ENCODE results near the gene TYSND1.
"Not testable (repeated sequence)": the region's sequence is repeated elsewhere in the genome, so short reads cannot be mapped to it uniquely, and the experiment has no call there.

Gene TYSND1

DNA sequence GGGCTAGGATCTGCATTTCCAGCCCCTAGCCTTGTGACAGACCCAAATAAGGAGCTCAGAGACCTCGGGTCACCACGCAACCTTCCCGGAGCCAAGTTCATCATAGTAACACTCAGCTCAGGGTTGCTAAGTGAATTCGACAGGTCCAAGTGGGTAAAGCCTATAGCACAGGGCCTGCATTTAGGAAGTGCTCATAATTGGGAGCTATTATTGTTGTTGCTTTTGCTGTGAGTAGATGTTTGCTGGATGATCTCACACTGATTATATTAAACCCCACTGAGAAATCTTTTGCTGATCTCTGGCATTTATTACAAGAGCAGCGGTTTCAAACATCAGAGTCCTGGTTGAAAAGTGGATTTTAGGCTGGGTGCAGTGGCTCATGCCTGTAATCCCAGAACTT, 44.1 kb upstream of the TYSND1 start:
- H3K36me3 Mint-ChIP-seq (ENCODE audit: low read depth): no peaks in the 10 kb centered on the region

DNA sequence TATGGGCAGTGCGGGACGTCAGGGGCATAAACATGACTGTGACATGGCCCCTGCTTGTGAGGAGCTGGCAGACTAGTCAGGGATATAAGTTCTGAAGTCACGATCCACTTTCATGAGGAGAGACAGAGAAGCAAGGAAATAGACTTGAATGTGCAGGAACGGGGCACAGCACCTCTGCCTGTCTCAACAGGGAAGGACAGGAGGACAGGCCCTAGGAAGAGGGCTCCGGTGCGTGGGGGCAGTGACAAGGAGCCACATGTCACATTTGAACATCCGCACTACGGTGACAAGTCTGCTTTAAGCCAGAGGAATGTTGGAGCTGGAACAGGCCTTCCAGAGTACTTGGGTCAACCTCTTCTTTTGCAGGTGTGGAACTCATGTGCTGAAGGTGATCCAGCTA, 43.6 kb upstream of the TYSND1 start:
- TF ChIP-seq, protein P1, sequence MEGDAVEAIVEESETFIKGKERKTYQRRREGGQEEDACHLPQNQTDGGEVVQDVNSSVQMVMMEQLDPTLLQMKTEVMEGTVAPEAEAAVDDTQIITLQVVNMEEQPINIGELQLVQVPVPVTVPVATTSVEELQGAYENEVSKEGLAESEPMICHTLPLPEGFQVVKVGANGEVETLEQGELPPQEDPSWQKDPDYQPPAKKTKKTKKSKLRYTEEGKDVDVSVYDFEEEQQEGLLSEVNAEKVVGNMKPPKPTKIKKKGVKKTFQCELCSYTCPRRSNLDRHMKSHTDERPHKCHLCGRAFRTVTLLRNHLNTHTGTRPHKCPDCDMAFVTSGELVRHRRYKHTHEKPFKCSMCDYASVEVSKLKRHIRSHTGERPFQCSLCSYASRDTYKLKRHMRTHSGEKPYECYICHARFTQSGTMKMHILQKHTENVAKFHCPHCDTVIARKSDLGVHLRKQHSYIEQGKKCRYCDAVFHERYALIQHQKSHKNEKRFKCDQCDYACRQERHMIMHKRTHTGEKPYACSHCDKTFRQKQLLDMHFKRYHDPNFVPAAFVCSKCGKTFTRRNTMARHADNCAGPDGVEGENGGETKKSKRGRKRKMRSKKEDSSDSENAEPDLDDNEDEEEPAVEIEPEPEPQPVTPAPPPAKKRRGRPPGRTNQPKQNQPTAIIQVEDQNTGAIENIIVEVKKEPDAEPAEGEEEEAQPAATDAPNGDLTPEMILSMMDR (IDR thresholded peaks at IDR 0.05; ENCODE audit: unreplicated experiment in 3 of 3): no peak
- H3K4me3 Mint-ChIP-seq: no peak overlapping the region
- H3K27me3 Mint-ChIP-seq (ENCODE audit: low read depth): peaks cover 6% of the 10 kb centered on the region
- H3K36me3 Mint-ChIP-seq (ENCODE audit: low read depth): no peaks in the 10 kb centered on the region
- peaks cover 14% of the 10 kb centered on the region for H3K4me1 Mint-ChIP-seq
- no peaks in the 10 kb centered on the region for H3K9me3 Mint-ChIP-seq
- H3K27ac Mint-ChIP-seq: no peak overlapping the region

More for the DNA sequence above, 44.1 kb upstream of the TYSND1 start:
- TF ChIP-seq, protein P1 (IDR thresholded peaks at IDR 0.05; ENCODE audit: unreplicated experiment in 3 of 3): no peak
- peaks cover 14% of the 10 kb centered on the region for H3K4me1 Mint-ChIP-seq
- H3K9me3 Mint-ChIP-seq: no peaks in the 10 kb centered on the region
- H3K4me3 Mint-ChIP-seq: no peak overlapping the region
- H3K27me3 Mint-ChIP-seq (ENCODE audit: low read depth): peaks cover 1% of the 10 kb centered on the region
- no peak overlapping the region for H3K27ac Mint-ChIP-seq

DNA sequence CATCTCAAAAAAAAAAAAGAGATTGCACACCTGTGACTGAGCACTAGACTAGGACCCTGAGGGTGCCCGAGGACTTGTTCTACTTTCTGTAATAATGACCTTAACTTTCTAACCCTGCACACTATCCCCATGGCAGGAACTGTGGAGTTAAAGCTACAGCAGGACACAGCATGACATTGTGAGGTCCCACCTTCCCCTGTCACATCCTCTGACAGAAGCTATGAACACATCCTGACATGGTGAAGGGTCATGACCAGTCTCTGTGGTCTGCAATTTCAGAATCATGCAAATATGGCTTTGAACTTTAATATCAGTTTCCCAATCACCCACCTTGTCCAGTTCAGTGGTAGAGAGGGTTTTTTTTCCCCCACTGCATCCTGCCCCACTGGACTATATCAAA, 42.3 kb upstream of the TYSND1 start:
- H3K27me3 Mint-ChIP-seq (ENCODE audit: low read depth): peaks cover 14% of the 10 kb centered on the region
- TF ChIP-seq, protein P1 (IDR thresholded peaks at IDR 0.05; ENCODE audit: unreplicated experiment in 3 of 3): no peak
- H3K27ac Mint-ChIP-seq: no peak overlapping the region
- H3K9me3 Mint-ChIP-seq: peaks cover under 1% of the 10 kb centered on the region
- H3K36me3 Mint-ChIP-seq (ENCODE audit: low read depth): no peaks in the 10 kb centered on the region
- H3K4me3 Mint-ChIP-seq: no peak overlapping the region
- peaks cover 14% of the 10 kb centered on the region for H3K4me1 Mint-ChIP-seq

DNA sequence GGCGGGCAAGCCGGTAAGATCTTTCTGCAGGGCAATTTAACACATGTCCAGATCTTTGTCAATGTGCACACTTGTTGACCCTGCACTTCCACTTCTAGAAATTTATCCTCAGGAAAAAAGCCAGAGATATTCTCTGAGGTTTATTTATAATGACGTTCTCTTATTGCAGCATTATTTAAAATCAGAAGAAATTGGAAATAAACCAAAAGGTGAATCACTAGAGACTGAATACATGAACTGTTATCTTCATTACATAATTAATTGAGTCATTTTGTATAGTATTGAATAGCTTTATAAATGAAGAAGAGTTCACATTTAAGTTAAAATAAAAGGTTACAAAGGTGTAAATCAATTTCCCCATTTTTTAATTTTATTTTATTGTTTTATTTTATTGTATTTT, 40.1 kb upstream of the TYSND1 start:
- Mint-ChIP-seq H3K4me3 (no peak overlapping the region), H3K4me1 (peaks cover 4% of the 10 kb centered on the region), H3K27me3 (ENCODE audit: low read depth) (peaks cover 22% of the 10 kb centered on the region), H3K36me3 (ENCODE audit: low read depth) (no peaks in the 10 kb centered on the region), H3K27ac (no peak overlapping the region), H3K9me3 (peaks cover 2% of the 10 kb centered on the region)
- TF ChIP-seq, protein P1 (IDR thresholded peaks at IDR 0.05; ENCODE audit: unreplicated experiment in 3 of 3): no peak

DNA sequence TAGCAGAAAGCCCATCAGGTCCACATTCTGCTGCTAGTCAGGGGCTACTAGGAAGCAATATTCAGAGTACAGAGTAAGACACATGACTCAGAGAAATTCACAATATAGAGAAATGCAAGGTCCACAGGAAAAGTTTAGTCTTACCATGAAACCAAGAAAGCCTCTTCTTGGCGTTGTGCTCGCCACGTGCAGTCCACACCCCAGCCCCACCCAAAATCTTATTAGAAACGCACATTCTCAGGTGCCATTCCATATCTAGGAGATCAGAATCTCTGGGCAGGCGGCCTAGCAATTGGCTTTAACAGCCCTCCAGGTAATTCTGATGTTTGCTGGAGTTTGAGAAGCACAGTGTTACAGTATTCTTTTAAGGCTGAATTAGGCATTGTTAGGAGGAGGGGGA, 39.6 kb upstream of the TYSND1 start:
- H3K9me3 Mint-ChIP-seq: peaks cover 2% of the 10 kb centered on the region
- no peaks in the 10 kb centered on the region for H3K4me1 Mint-ChIP-seq
- no peak overlapping the region for H3K4me3 Mint-ChIP-seq
- H3K36me3 Mint-ChIP-seq (ENCODE audit: low read depth): no peaks in the 10 kb centered on the region
- H3K27me3 Mint-ChIP-seq (ENCODE audit: low read depth): peaks cover 23% of the 10 kb centered on the region
- TF ChIP-seq, protein P1 (IDR thresholded peaks at IDR 0.05; ENCODE audit: unreplicated experiment in 3 of 3): no peak
- no peak overlapping the region for H3K27ac Mint-ChIP-seq

DNA sequence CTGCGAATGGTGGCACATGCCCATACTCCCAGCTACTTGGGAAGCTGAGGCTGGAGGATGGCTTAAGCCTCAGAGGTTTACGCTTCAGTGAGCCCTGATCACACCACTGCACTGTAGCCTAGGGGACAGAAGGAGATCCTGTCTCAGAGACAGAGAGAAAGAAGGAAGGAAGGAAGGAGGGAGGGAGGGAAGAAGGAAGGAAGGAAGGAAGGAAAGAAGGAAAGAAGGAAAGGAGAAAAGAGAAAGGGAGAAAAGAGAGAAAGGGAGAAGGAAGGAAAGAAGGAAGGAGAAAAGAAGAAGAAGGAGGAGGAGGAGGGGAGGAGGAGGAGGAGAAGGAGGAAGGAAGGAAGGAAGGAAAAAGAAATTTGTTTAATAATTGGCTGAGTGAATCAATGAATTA, 36.8 kb upstream of the TYSND1 start:
- Mint-ChIP-seq H3K9me3 (peaks cover 8% of the 10 kb centered on the region), H3K4me3 (no peak overlapping the region), H3K27ac (no peak overlapping the region), H3K4me1 (no peaks in the 10 kb centered on the region), H3K36me3 (ENCODE audit: low read depth) (no peaks in the 10 kb centered on the region), H3K27me3 (ENCODE audit: low read depth) (peaks cover 26% of the 10 kb centered on the region)
- TF ChIP-seq, protein P1 (IDR thresholded peaks at IDR 0.05; ENCODE audit: unreplicated experiment in 3 of 3): no peak

DNA sequence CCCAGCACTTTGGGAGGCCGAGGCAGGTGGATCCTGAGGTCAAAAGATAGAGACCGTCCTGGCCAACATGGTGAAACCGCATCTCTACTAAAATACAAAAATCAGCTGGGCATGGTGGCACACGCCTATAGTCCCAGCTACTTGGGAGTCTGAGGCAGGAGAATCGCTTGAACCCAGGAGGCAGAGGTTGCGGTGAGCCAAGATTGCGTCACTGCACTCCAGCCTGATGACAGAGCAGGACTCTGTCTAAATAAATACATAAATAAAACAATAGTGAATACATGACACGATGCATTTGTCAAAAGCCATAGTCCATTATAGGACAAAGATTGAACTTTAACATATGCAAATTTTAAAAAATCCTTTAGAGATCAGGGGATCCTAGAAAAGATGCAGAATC, 32.7 kb upstream of the TYSND1 start:
- not testable (repeated sequence) for H3K27ac Mint-ChIP-seq; H3K36me3 Mint-ChIP-seq (ENCODE audit: low read depth); H3K4me1 Mint-ChIP-seq; H3K9me3 Mint-ChIP-seq; H3K4me3 Mint-ChIP-seq
- peaks cover 26% of the 10 kb centered on the region for H3K27me3 Mint-ChIP-seq (ENCODE audit: low read depth)

Measured in nephron (organoid).